ENCODE data around the gene CHCHD10.

- TF ChIP-seq, protein P1, sequence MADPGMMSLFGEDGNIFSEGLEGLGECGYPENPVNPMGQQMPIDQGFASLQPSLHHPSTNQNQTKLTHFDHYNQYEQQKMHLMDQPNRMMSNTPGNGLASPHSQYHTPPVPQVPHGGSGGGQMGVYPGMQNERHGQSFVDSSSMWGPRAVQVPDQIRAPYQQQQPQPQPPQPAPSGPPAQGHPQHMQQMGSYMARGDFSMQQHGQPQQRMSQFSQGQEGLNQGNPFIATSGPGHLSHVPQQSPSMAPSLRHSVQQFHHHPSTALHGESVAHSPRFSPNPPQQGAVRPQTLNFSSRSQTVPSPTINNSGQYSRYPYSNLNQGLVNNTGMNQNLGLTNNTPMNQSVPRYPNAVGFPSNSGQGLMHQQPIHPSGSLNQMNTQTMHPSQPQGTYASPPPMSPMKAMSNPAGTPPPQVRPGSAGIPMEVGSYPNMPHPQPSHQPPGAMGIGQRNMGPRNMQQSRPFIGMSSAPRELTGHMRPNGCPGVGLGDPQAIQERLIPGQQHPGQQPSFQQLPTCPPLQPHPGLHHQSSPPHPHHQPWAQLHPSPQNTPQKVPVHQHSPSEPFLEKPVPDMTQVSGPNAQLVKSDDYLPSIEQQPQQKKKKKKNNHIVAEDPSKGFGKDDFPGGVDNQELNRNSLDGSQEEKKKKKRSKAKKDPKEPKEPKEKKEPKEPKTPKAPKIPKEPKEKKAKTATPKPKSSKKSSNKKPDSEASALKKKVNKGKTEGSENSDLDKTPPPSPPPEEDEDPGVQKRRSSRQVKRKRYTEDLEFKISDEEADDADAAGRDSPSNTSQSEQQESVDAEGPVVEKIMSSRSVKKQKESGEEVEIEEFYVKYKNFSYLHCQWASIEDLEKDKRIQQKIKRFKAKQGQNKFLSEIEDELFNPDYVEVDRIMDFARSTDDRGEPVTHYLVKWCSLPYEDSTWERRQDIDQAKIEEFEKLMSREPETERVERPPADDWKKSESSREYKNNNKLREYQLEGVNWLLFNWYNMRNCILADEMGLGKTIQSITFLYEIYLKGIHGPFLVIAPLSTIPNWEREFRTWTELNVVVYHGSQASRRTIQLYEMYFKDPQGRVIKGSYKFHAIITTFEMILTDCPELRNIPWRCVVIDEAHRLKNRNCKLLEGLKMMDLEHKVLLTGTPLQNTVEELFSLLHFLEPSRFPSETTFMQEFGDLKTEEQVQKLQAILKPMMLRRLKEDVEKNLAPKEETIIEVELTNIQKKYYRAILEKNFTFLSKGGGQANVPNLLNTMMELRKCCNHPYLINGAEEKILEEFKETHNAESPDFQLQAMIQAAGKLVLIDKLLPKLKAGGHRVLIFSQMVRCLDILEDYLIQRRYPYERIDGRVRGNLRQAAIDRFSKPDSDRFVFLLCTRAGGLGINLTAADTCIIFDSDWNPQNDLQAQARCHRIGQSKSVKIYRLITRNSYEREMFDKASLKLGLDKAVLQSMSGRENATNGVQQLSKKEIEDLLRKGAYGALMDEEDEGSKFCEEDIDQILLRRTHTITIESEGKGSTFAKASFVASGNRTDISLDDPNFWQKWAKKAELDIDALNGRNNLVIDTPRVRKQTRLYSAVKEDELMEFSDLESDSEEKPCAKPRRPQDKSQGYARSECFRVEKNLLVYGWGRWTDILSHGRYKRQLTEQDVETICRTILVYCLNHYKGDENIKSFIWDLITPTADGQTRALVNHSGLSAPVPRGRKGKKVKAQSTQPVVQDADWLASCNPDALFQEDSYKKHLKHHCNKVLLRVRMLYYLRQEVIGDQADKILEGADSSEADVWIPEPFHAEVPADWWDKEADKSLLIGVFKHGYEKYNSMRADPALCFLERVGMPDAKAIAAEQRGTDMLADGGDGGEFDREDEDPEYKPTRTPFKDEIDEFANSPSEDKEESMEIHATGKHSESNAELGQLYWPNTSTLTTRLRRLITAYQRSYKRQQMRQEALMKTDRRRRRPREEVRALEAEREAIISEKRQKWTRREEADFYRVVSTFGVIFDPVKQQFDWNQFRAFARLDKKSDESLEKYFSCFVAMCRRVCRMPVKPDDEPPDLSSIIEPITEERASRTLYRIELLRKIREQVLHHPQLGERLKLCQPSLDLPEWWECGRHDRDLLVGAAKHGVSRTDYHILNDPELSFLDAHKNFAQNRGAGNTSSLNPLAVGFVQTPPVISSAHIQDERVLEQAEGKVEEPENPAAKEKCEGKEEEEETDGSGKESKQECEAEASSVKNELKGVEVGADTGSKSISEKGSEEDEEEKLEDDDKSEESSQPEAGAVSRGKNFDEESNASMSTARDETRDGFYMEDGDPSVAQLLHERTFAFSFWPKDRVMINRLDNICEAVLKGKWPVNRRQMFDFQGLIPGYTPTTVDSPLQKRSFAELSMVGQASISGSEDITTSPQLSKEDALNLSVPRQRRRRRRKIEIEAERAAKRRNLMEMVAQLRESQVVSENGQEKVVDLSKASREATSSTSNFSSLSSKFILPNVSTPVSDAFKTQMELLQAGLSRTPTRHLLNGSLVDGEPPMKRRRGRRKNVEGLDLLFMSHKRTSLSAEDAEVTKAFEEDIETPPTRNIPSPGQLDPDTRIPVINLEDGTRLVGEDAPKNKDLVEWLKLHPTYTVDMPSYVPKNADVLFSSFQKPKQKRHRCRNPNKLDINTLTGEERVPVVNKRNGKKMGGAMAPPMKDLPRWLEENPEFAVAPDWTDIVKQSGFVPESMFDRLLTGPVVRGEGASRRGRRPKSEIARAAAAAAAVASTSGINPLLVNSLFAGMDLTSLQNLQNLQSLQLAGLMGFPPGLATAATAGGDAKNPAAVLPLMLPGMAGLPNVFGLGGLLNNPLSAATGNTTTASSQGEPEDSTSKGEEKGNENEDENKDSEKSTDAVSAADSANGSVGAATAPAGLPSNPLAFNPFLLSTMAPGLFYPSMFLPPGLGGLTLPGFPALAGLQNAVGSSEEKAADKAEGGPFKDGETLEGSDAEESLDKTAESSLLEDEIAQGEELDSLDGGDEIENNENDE (IDR thresholded peaks at IDR 0.05; ENCODE audit: insufficient replicate concordance, low read length) = no peak
- no peak for TF ChIP-seq RXRA (IDR thresholded peaks at IDR 0.05; ENCODE audit: insufficient read depth, low read depth, low read length)
- TF ChIP-seq EGR1 (IDR thresholded peaks at IDR 0.05; ENCODE audit: borderline replicate concordance, low read depth, low read length) = no peak
- no peak for TF ChIP-seq ASH2L (IDR thresholded peaks at IDR 0.05; ENCODE audit: low read length)
- no peak for TF ChIP-seq EP300 (IDR thresholded peaks at IDR 0.05; ENCODE audit: borderline replicate concordance in 1 of 2, low read depth in 2 of 2, low read length in 2 of 2)
- TF ChIP-seq, protein P2, sequence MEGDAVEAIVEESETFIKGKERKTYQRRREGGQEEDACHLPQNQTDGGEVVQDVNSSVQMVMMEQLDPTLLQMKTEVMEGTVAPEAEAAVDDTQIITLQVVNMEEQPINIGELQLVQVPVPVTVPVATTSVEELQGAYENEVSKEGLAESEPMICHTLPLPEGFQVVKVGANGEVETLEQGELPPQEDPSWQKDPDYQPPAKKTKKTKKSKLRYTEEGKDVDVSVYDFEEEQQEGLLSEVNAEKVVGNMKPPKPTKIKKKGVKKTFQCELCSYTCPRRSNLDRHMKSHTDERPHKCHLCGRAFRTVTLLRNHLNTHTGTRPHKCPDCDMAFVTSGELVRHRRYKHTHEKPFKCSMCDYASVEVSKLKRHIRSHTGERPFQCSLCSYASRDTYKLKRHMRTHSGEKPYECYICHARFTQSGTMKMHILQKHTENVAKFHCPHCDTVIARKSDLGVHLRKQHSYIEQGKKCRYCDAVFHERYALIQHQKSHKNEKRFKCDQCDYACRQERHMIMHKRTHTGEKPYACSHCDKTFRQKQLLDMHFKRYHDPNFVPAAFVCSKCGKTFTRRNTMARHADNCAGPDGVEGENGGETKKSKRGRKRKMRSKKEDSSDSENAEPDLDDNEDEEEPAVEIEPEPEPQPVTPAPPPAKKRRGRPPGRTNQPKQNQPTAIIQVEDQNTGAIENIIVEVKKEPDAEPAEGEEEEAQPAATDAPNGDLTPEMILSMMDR (IDR thresholded peaks at IDR 0.05; ENCODE audit: control extremely low read depth in 1 of 3, insufficient read depth in 1 of 3, low read depth in 1 of 3, low read length in 3 of 3) = no peak
These were observed 20.1 kb upstream of the CHCHD10 start for GRCh38 chr22:23787910-23788309.
